GM21447 (cell line): Measurements from ENCODE around the gene NKAIN2.
"Not testable (repeated sequence)": the region's sequence is repeated elsewhere in the genome, so short reads cannot be mapped to it uniquely, and the experiment has no call there.

Experiments used
- ATAC-seq: cut with Tn5 transposase; IDR thresholded peaks from one replicate; pipeline ENCODE4 v1.9.1; 2021; ENCODE audit not compliant: unreplicated experiment

The NKAIN2 gene

DNA sequence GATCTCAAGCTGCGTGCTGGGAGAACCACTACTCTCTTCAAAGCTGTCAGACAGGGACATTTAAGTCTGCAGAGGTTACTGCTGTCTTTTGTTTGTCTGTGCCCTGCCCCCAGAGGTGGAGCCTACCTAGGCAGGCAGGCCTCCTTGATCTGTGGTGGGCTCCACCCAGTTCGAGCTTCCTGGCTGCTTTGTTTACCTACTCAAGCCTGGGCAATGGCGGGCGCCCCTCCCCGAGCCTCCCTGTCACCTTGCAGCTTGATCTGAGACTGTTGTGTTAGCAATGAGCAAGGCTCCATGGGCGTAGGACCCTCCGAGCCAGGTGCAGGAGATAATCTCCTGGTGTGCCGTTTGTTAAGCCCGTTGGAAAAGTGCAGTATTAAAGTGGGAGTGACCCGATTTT, 609.0 kb downstream of the NKAIN2 start:
- ATAC-seq = not testable (repeated sequence)

- no peak for ATAC-seq
Measured at GRCh38 chr6:124420116-124420840, 616.6 kb downstream of the NKAIN2 start.

- no peak for ATAC-seq
Measured at GRCh38 chr6:124423621-124424020, 620.0 kb downstream of the NKAIN2 start.

GRCh38 chr6:124430740-124431318, 627.2 kb downstream of the NKAIN2 start:
- ATAC-seq = no peak

DNA sequence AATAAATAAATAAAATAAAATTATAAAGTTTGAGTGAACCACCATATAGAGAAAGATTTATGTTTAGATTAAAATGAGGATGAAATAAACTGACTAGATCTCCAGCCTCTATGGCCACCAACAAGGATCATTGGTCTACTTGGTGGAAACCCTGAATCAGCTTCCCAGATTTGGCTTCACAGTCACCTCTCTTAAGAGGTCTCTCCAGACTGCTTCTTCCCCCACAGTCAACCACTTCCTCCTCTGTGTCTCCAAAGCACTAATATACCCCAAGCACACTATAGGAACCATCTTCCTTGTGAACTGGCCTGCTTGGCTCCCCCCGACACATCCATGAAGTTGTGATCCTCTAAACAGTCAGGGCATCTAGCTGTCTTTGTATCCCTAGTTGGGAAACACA, 629.0 kb downstream of the NKAIN2 start:
- no peak for ATAC-seq

GRCh38 chr6:124433387-124434160, 629.9 kb downstream of the NKAIN2 start:
- ATAC-seq = no peak

DNA sequence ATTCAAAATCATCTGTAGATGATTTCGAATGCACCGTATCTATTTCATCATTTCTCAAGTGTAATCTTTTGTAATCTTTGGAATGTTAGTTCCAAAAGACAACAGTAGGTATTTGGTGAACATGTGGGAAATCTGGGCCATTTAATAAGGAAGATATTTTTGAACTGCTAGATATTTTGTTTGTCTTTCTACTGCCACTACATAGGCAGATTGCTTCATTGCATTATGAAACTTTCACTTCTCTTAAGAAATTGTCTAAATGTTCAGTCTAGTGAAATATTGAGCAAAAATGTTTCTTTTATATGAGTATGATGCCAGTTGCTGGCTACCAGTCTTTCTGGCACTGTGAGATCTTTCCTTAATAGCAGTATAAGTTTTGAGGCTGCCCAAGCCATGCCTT, 630.8 kb downstream of the NKAIN2 start:
- no peak for ATAC-seq

DNA sequence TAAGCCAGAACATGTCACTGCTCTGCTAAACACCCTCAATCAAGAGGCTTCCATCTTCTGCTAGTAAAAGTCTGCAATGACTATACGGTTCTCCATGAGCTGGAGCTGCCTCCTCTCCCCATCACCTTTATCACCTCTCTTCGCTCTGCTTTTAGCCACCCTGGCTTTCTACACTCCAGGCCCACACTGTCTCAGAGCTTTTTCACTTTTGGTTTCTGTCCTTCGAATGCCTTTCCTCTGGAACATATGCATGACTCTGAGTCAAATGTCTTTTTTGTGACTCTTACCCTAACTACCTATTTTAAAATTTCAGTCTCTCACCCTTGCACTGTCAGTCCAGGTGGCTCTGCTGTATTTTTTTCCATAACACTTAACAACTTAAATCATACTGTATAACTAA, 633.1 kb downstream of the NKAIN2 start:
- ATAC-seq = no peak

GRCh38 chr6:124438546-124439065, 634.9 kb downstream of the NKAIN2 start:
- no peak for ATAC-seq

GRCh38 chr6:124441450-124441849, 637.8 kb downstream of the NKAIN2 start:
- no peak for ATAC-seq

- no peak for ATAC-seq
Measured at GRCh38 chr6:124443541-124443940, 639.9 kb downstream of the NKAIN2 start.

DNA sequence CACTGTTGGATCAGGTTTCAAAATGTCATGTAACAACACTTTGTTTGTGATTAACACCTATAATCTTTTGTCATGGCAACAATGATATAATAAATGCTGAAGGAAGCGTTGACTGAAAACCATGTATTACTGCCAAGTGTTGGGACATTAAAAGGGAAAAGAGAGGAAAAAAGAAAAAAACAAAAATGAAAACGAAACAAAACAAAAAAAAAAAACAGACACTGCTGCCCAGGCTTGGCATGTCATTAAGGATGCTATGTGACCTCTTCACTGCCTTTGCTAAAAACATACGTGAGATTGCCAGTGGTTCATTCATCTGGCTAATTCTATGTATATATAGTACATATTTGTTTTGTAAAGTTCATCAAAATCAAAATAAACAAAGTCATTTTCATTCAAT, 641.9 kb downstream of the NKAIN2 start:
- ATAC-seq = no peak

GRCh38 chr6:124446961-124447360, 643.3 kb downstream of the NKAIN2 start:
- ATAC-seq = no peak

GRCh38 chr6:124459268-124459667, 655.6 kb downstream of the NKAIN2 start:
- ATAC-seq = no peak

DNA sequence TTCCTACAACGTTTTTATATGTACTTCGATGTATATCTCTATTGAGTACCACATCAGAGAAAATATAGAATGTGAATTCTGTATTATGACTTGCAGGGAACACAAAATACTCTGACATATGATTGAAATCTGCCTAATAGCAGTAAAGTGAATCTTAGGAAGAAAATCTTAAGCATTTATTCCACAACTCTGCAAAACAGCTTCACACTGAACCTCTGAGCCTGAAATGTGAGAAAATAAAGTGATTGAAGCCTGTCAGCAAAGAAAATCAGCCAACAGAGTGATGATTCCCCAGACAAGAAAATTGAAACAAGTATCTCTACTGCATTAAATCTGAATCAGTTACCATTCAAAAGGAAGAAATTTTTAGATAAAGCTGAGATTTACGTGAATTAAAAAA, 659.1 kb downstream of the NKAIN2 start:
- ATAC-seq = no peak

- no peak for ATAC-seq
Measured at GRCh38 chr6:124463271-124463670, 659.6 kb downstream of the NKAIN2 start.

DNA sequence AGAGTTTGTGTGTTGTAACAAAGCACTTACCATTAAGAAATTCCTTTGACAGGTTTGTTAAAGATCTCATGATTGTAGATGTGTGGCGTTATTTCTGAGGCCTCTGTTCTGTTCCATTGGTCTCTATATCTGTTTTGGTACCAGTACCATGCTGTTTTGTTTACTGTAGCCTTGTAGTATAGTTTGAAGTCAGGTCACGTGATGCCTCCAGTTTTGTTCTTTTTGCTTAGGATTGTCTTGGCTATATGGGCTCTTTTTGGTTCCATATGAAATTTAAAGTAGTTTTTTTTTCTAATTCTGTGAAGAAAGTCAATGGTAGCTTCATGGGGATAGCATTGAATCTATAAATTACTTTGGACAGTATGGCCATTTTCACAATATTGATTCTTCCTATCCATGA, 660.9 kb downstream of the NKAIN2 start:
- not testable (repeated sequence) for ATAC-seq

DNA sequence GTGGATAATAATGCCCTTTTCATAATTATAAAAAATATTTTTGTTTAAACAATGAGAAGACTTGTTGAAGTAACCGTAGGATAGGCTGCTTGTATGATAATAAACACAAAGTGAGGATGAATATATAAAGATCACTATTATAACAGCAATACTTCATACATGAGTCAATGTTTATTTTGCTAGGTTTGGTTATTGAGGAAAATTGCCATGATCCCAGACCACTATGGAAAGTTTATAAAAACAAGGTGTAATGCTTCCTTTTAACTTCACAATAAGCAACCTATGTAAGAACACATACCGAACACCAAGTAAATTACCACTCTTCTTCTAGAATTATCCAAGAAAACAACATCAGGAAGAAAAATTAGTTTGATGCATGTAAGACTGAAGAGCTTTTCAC, 663.3 kb downstream of the NKAIN2 start:
- no peak for ATAC-seq

- no peak for ATAC-seq
Measured at GRCh38 chr6:124467366-124467765, 663.7 kb downstream of the NKAIN2 start.

GRCh38 chr6:124470803-124471202, 667.1 kb downstream of the NKAIN2 start:
- no peak for ATAC-seq

DNA sequence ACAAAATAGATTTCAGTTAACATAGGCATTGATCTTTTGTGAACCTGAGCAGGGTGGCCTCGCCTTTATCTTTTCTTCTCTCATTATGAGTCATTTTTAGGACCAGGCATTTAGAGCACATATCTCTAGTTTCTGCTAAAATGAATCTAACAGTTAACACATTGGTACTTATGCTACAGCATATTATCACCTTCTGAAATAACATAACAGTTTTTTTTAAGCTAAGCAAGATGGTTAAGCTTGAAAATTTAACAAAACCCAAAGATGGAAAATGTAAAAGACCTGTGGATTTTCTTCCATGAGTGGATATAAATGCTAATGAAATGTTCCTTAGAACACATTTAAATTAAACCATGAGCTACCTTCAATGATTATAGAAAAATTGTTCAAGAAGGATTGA, 671.5 kb downstream of the NKAIN2 start:
- ATAC-seq = no peak

- ATAC-seq = no peak
Measured at GRCh38 chr6:124478906-124479305, 675.2 kb downstream of the NKAIN2 start.
